Inferior parietal cortex (tissue), 1 donor: ENCODE results near the gene GCK.
"Not testable (repeated sequence)": the region's sequence is repeated elsewhere in the genome, so short reads cannot be mapped to it uniquely, and the experiment has no call there.

Source experiments
- DNase-seq: peaks from one replicate; pipeline ENCODE4 v3.0.0-alpha.2; 2016; ENCODE audit errors: extremely low spot score

GCK gene

GRCh38 chr7:44180631-44181030 lies 8.6 kb downstream of the GCK start:
- DNase-seq: no peak

- no peak for DNase-seq
Observed at GRCh38 chr7:44177570-44178131, 11.6 kb downstream of the GCK start.

GRCh38 chr7:44176486-44176885 lies 12.8 kb downstream of the GCK start:
- DNase-seq: no peak

GRCh38 chr7:44175730-44176129 lies 13.5 kb downstream of the GCK start:
- no peak for DNase-seq

- not testable (repeated sequence) for DNase-seq
Observed at GRCh38 chr7:44174694-44174948, 14.6 kb downstream of the GCK start.

- no peak for DNase-seq
Observed at GRCh38 chr7:44173911-44174693, 15.1 kb downstream of the GCK start.

- no peak for DNase-seq
Observed at GRCh38 chr7:44172803-44173424, 16.3 kb downstream of the GCK start.

GRCh38 chr7:44172352-44172751 lies 16.9 kb downstream of the GCK start:
- DNase-seq: no peak

- DNase-seq: not testable (repeated sequence)
Observed at GRCh38 chr7:44171901-44172300, 17.3 kb downstream of the GCK start.

- DNase-seq: no peak
Observed at GRCh38 chr7:44167920-44168319, 21.3 kb downstream of the GCK start.

- no peak for DNase-seq
Observed at GRCh38 chr7:44163591-44163990, 25.6 kb downstream of the GCK start.

- DNase-seq: no peak
Observed at GRCh38 chr7:44162785-44163395, 26.3 kb downstream of the GCK start.

- no peak for DNase-seq
Observed at GRCh38 chr7:44162179-44162578, 27.1 kb downstream of the GCK start.

- no peak for DNase-seq
Observed at GRCh38 chr7:44161371-44161770, 27.9 kb downstream of the GCK start.

GRCh38 chr7:44159824-44160630 lies 29.2 kb downstream of the GCK start:
- DNase-seq: no peak

- no peak for DNase-seq
Observed at GRCh38 chr7:44158873-44159631, 30.2 kb downstream of the GCK start.

- no peak for DNase-seq
Observed at GRCh38 chr7:44158096-44158872, 31.0 kb downstream of the GCK start.

- DNase-seq: no peak
Observed at GRCh38 chr7:44157116-44158080, 31.8 kb downstream of the GCK start.

- no peak for DNase-seq
Observed at GRCh38 chr7:44156453-44157010, 32.7 kb downstream of the GCK start.
